Sigmoid colon (tissue), 4 donors: Measurements from ENCODE around the gene HIF1A.

ENCODE experiments used
- CTCF ChIP-seq, 4 experiments: fragments of 450-650 bp in 3 of 4; fragments of 200-600 bp in 1 of 4; IDR thresholded peaks; one replicate each; pipeline ENCODE4 v1.5.1; 2016 to 2019; ENCODE audit warnings: antibody characterized with exemption in 4 of 4, mild to moderate bottlenecking in 3 of 4, moderate library complexity in 2 of 4
- EP300 ChIP-seq, 4 donors: sonication (generic); formaldehyde crosslinking; IDR thresholded peaks; one replicate each; pipeline ENCODE4 v1.6.1; 2017; ENCODE audit warnings: antibody characterized with exemption in 4 of 4

- TF ChIP-seq CTCF (IDR thresholded peaks at IDR 0.05) (no peak), EP300 (IDR thresholded peaks at IDR 0.05) (no peak)
Measured at GRCh38 chr14:61751475-61751989, 56.2 kb downstream of the HIF1A start.
